H1 (cell line): Measurements from ENCODE around the gene DCP1B. TPM values are rescaled to one million over a fixed set of nuclear protein-coding genes. Genes with fewer than 3 reads are reported as not detected.

Experiments used
- ASH2L ChIP-seq: fragments of 200-600, 300-600 bp; sonication (generic); IDR thresholded peaks from one replicate; pipeline ENCODE4 v1.7.1; 2017; ENCODE audit warnings: low read length
- ATF3 ChIP-seq: IDR thresholded peaks from 2 replicates; pipeline ENCODE4 v1.6.1; 2011; ENCODE audit warnings: low read depth, mild to moderate bottlenecking, low read length; ENCODE audit not compliant: insufficient read depth
- BRCA1 ChIP-seq: IDR thresholded peaks from 2 replicates; pipeline ENCODE4 v1.6.1; 2012; ENCODE audit warnings: low read depth, low read length, improper control_type of control experiment
- CBX5 ChIP-seq: fragments of 300-800, 300-1000 bp; sonication (generic); IDR thresholded peaks from 2 replicates; pipeline ENCODE4 v1.7.1; 2016; ENCODE audit warnings: antibody characterized with exemption, low read length, low read depth
- CBX8 ChIP-seq: fragments of 300-800, 300-1000 bp; sonication (generic); IDR thresholded peaks from 2 replicates; pipeline ENCODE4 v1.7.1; 2016; ENCODE audit warnings: low read depth, low read length, borderline replicate concordance
- CHD2 ChIP-seq: IDR thresholded peaks from 2 replicates; pipeline ENCODE4 v1.6.1; 2012; ENCODE audit warnings: low read length, improper control_type of control experiment
- E2F6 ChIP-seq: IDR thresholded peaks from 2 replicates; pipeline ENCODE4 v1.6.1; 2012; ENCODE audit warnings: inconsistent platforms
- EGR1 ChIP-seq: IDR thresholded peaks from 2 replicates; pipeline ENCODE4 v1.6.1; 2011; ENCODE audit warnings: low read depth, low read length, borderline replicate concordance
- HDAC2 ChIP-seq, 2 experiments: fragments of 300-600 bp in 1 of 2; sonication (generic) in 1 of 2; IDR thresholded peaks; 2 replicates each; pipeline ENCODE4 v1.6.1; 2011 to 2012; ENCODE audit warnings: low read depth in 2 of 2, low read length in 2 of 2, mild to moderate bottlenecking in 2 of 2, moderate library complexity in 2 of 2, borderline replicate concordance in 1 of 2, inconsistent platforms in 1 of 2
- HDAC6 ChIP-seq: IDR thresholded peaks from one replicate; pipeline ENCODE4 v1.7.1; 2012; ENCODE audit warnings: low read depth, mild to moderate bottlenecking, inconsistent platforms, low read length, moderate library complexity
- JUN ChIP-seq: IDR thresholded peaks from 2 replicates; pipeline ENCODE4 v1.6.1; 2011; ENCODE audit warnings: low read depth, mild to moderate bottlenecking, improper control_type of control experiment, low read length
- JUND ChIP-seq: IDR thresholded peaks from 2 replicates; pipeline ENCODE4 v1.6.1; 2011; ENCODE audit warnings: mild to moderate bottlenecking, improper control_type of control experiment, low read length
- KDM4A ChIP-seq: IDR thresholded peaks from one replicate; pipeline ENCODE4 v1.7.1; 2012; ENCODE audit warnings: low read depth, mild to moderate bottlenecking, moderate library complexity, low read length, inconsistent platforms; ENCODE audit not compliant: severe bottlenecking
- MAX ChIP-seq: IDR thresholded peaks from 2 replicates; pipeline ENCODE4 v1.6.1; 2012; ENCODE audit warnings: inconsistent platforms
- PHF8 ChIP-seq: fragments of 200-600 bp; sonication (generic); conservative IDR thresholded peaks from 2 replicates; pipeline ENCODE4 v1.7.1; 2012; ENCODE audit warnings: low read depth, mild to moderate bottlenecking, inconsistent platforms, low read length, moderate library complexity
- RFX5 ChIP-seq: IDR thresholded peaks from 2 replicates; pipeline ENCODE4 v1.6.1; 2011; ENCODE audit warnings: low read depth, low read length, improper control_type of control experiment, borderline replicate concordance
- SAP30 ChIP-seq: fragments of 300-600 bp; sonication (generic); IDR thresholded peaks from 2 replicates; pipeline ENCODE4 v1.7.1; 2012; ENCODE audit warnings: low read length, moderate library complexity, mild to moderate bottlenecking, inconsistent platforms; ENCODE audit not compliant: insufficient read depth, insufficient replicate concordance
- SIRT6 ChIP-seq: IDR thresholded peaks from one replicate; pipeline ENCODE4 v1.7.1; 2012; ENCODE audit warnings: low read length, inconsistent platforms
- SP1 ChIP-seq: IDR thresholded peaks from 2 replicates; pipeline ENCODE4 v1.6.1; 2011; ENCODE audit warnings: low read depth, low read length
- SP2 ChIP-seq: IDR thresholded peaks from 2 replicates; pipeline ENCODE4 v1.6.1; 2012; ENCODE audit warnings: mild to moderate bottlenecking, low read length, inconsistent platforms
- TCF12 ChIP-seq: IDR thresholded peaks from 2 replicates; pipeline ENCODE4 v1.6.1; 2011; ENCODE audit warnings: low read depth, mild to moderate bottlenecking, low read length
- ZNF274 ChIP-seq: IDR thresholded peaks from 2 replicates; pipeline ENCODE4 v1.7.0; 2012; ENCODE audit warnings: low read length, borderline replicate concordance; ENCODE audit errors: extremely low read depth
- polyA plus RNA-seq, 7 experiments: library from polyadenylated mRNA; depleted of rRNA in 3 of 7; stranded (reverse) in 5 of 7; unstranded in 2 of 7; fragments of >200 nt in 5 of 7; fragments of 200-250 nt in 2 of 7; gene quantifications; 1 replicate in 5 of 7; 2 replicates in 1 of 7; 4 replicates in 1 of 7; pipeline versions ENCODE4 v1.2.1 to v1.2.3, GENCODE V29; 2011 to 2013; ENCODE audit warnings: missing spikeins in 2 of 7, mixed read lengths in 2 of 7
- total RNA-seq: library from RNA; stranded (reverse); fragmentation: NEBNext Ultra II Directional; extraction: Animal tissue kit (Norgen Biotek cat#: 25700); gene quantifications from 2 replicates; pipeline ENCODE4 v1.2.1, GENCODE V29; 2021

Gene DCP1B
- total and polyA plus RNA-seq, 2 of the 8 experiments (the other 6 are each of a cell fraction or from before 2014, with no cell fraction given), result 14.8 to 29.0 TPM

GRCh38 chr12:2004113-2004929, at the start of gene DCP1B (continued):
- TF ChIP-seq CBX8 (no peak), PHF8 (peak; percentile 84), BRCA1 (no peak), KDM4A (peak; percentile 92), EGR1 (peak; percentile 89), E2F6 (peak; percentile 85), CBX5 (no peak), SAP30 (no peak), RFX5 (no peak), JUND (no peak), ZNF274 (no peak), MAX (peak; percentile 87), ASH2L (peak; percentile 98), JUN (no peak), TCF12 (no peak), CHD2 (no peak), SIRT6 (no peak), HDAC2 (IDR thresholded peaks at IDR 0.05; ENCODE audit: borderline replicate concordance in 1 of 2, low read depth in 2 of 2, low read length in 2 of 2) (peak in 1 of 2 experiments; percentile 79; a peak in 1 of 4 replicates), HDAC6 (no peak), SP2 (no peak), SP1 (peak; percentile 79), ATF3 (no peak)
